GM18517 (cell line): ENCODE measurements around the gene TMEM63A.
"Not testable (repeated sequence)": the region's sequence is repeated elsewhere in the genome, so short reads cannot be mapped to it uniquely, and the experiment has no call there.

ENCODE experiments used
- ATAC-seq: cut with Tn5 transposase; IDR thresholded peaks from one replicate; pipeline ENCODE4 v1.9.1; 2021; ENCODE audit warnings: mild to moderate bottlenecking, moderate library complexity; ENCODE audit not compliant: unreplicated experiment

The TMEM63A gene

GRCh38 chr1:225823811-225824261 lies 58.3 kb downstream of the TMEM63A start:
- ATAC-seq: no peak

GRCh38 chr1:225822655-225823403 lies 59.4 kb downstream of the TMEM63A start:
- ATAC-seq: no peak

- ATAC-seq: no peak
These were observed 61.6 kb downstream of the TMEM63A start for GRCh38 chr1:225820522-225821120.

- no peak for ATAC-seq
These were observed 62.6 kb downstream of the TMEM63A start for GRCh38 chr1:225819346-225820192.

GRCh38 chr1:225818229-225818628 lies 64.0 kb downstream of the TMEM63A start:
- ATAC-seq: no peak

- no peak for ATAC-seq
These were observed 64.5 kb downstream of the TMEM63A start for GRCh38 chr1:225817611-225818061.

GRCh38 chr1:225816643-225817538 lies 65.3 kb downstream of the TMEM63A start:
- no peak for ATAC-seq

- no peak for ATAC-seq
These were observed 66.5 kb downstream of the TMEM63A start for GRCh38 chr1:225815526-225816178.

GRCh38 chr1:225815090-225815489 lies 67.1 kb downstream of the TMEM63A start:
- ATAC-seq: not testable (repeated sequence)

- no peak for ATAC-seq
These were observed 67.8 kb downstream of the TMEM63A start for GRCh38 chr1:225814381-225814780.

GRCh38 chr1:225813214-225813964 lies 68.8 kb downstream of the TMEM63A start:
- no peak for ATAC-seq

GRCh38 chr1:225812488-225813213 lies 69.5 kb downstream of the TMEM63A start:
- ATAC-seq: no peak

- ATAC-seq: no peak
These were observed 70.3 kb downstream of the TMEM63A start for GRCh38 chr1:225811622-225812487.

- not testable (repeated sequence) for ATAC-seq
These were observed 71.3 kb downstream of the TMEM63A start for GRCh38 chr1:225810579-225811538.

GRCh38 chr1:225809842-225810578 lies 72.2 kb downstream of the TMEM63A start, which contains the start of gene EPHX1:
TSS of gene EPHX1 (plus strand) at chr1:225810124. CDS start at chr1:225828730, 18,606 bp downstream.
- ATAC-seq: peak; percentile 91

- ATAC-seq: no peak
These were observed 74.0 kb downstream of the TMEM63A start for GRCh38 chr1:225808136-225808535.
